ENCODE measurements around the gene VAV1. TPM values are rescaled to one million over a fixed set of nuclear protein-coding genes. Genes with fewer than 3 reads are reported as not detected.
A peak's percentile ranks its signal among the peaks of the same experiment; 100 is the strongest.

Gene VAV1
- total RNA-seq, 6 experiments from 2014 or later: not detected

- TF ChIP-seq, protein P1, sequence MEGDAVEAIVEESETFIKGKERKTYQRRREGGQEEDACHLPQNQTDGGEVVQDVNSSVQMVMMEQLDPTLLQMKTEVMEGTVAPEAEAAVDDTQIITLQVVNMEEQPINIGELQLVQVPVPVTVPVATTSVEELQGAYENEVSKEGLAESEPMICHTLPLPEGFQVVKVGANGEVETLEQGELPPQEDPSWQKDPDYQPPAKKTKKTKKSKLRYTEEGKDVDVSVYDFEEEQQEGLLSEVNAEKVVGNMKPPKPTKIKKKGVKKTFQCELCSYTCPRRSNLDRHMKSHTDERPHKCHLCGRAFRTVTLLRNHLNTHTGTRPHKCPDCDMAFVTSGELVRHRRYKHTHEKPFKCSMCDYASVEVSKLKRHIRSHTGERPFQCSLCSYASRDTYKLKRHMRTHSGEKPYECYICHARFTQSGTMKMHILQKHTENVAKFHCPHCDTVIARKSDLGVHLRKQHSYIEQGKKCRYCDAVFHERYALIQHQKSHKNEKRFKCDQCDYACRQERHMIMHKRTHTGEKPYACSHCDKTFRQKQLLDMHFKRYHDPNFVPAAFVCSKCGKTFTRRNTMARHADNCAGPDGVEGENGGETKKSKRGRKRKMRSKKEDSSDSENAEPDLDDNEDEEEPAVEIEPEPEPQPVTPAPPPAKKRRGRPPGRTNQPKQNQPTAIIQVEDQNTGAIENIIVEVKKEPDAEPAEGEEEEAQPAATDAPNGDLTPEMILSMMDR (IDR thresholded peaks at IDR 0.05): no peak
- Mint-ChIP-seq H3K36me3 (ENCODE audit: low read depth) (no peaks in the 10 kb centered on the region), H3K27ac (peak overlapping the region; percentile 16; the same call in 1 of the 2 replicates), H3K4me3 (peak overlapping the region; percentile 41; the same call in 1 of the 2 replicates), H3K4me1 (ENCODE audit: low read depth) (peaks cover 20% of the 10 kb centered on the region), H3K27me3 (ENCODE audit: insufficient read depth) (peaks cover 15% of the 10 kb centered on the region), H3K9me3 (no peaks in the 10 kb centered on the region; the same call in 1 of the 2 replicates)
- peak; percentile 46 for DNase-seq
Observed at GRCh38 chr19:6800991-6801484, 28.5 kb downstream of the VAV1 start.

GRCh38 chr19:6801485-6802086, 29.1 kb downstream of the VAV1 start:
- H3K9me3 Mint-ChIP-seq: no peaks in the 10 kb centered on the region; the same call in 1 of the 2 replicates
- H3K4me1 Mint-ChIP-seq (ENCODE audit: low read depth): peaks cover 20% of the 10 kb centered on the region
- no peak overlapping the region for H3K27ac Mint-ChIP-seq
- peak overlapping the region; percentile 61; the same call in 1 of the 2 replicates for H3K4me3 Mint-ChIP-seq
- TF ChIP-seq, protein P1 (IDR thresholded peaks at IDR 0.05): no peak
- DNase-seq: no peak
- H3K36me3 Mint-ChIP-seq (ENCODE audit: low read depth): no peaks in the 10 kb centered on the region; the same call in 1 of the 2 replicates
- H3K27me3 Mint-ChIP-seq (ENCODE audit: insufficient read depth): peaks cover 11% of the 10 kb centered on the region

- TF ChIP-seq, protein P1 (IDR thresholded peaks at IDR 0.05): no peak
- H3K36me3 Mint-ChIP-seq (ENCODE audit: low read depth): no peaks in the 10 kb centered on the region; the same call in 1 of the 2 replicates
- H3K27me3 Mint-ChIP-seq (ENCODE audit: insufficient read depth): peaks cover 10% of the 10 kb centered on the region
- peaks cover 20% of the 10 kb centered on the region for H3K4me1 Mint-ChIP-seq (ENCODE audit: low read depth)
- H3K27ac Mint-ChIP-seq: no peak overlapping the region
- H3K4me3 Mint-ChIP-seq: peak overlapping the region; percentile 50; the same call in 1 of the 2 replicates
- DNase-seq: no peak
- no peaks in the 10 kb centered on the region; the same call in 1 of the 2 replicates for H3K9me3 Mint-ChIP-seq
Observed at GRCh38 chr19:6802336-6803035, 30.0 kb downstream of the VAV1 start.

DNA sequence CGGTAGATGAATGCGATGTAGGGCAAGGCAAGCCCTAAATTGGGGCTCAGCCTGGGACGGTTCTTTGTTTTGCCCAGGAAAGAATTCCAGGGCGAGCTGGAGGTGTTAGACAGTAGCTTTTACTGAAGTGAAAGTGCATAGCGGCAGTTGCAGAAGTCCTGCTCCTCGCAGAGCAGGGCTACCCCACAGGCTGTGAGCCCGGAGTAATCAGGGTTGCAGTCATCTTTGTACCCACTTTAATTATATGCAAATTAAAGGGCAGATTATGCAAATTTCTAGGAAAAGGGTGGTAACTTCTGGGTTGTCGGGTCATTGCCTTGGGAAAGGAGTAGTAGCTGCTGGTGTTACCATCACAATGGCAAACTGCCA, 30.5 kb downstream of the VAV1 start:
- peaks cover 20% of the 10 kb centered on the region for H3K4me1 Mint-ChIP-seq (ENCODE audit: low read depth)
- H3K27me3 Mint-ChIP-seq (ENCODE audit: insufficient read depth): peaks cover 10% of the 10 kb centered on the region
- no peak overlapping the region for H3K4me3 Mint-ChIP-seq
- no peak for DNase-seq
- H3K36me3 Mint-ChIP-seq (ENCODE audit: low read depth): no peaks in the 10 kb centered on the region; the same call in 1 of the 2 replicates
- no peaks in the 10 kb centered on the region; the same call in 1 of the 2 replicates for H3K9me3 Mint-ChIP-seq
- TF ChIP-seq, protein P1 (IDR thresholded peaks at IDR 0.05): no peak
- no peak overlapping the region for H3K27ac Mint-ChIP-seq

DNA sequence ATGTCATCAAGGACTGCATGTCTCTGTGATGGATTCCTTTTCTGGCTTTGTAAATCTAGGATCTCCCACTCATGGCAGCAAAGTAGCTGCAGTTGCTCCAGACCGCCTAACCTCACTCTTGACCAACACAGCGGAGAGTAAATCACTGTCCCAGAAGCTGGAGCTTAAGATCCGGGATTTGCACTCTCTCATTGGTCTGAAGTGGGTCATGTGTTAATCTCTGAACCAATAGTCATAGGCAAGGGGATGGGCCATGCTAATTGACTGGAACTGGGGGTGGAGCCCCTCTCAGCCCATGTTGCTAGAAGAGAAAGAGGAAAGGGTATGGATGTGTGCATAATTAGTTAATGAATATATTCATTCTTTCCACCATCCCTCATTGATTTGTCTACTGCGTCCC, 34.0 kb downstream of the VAV1 start:
- Mint-ChIP-seq H3K4me1 (ENCODE audit: low read depth) (peaks cover 11% of the 10 kb centered on the region), H3K9me3 (no peaks in the 10 kb centered on the region; the same call in 1 of the 2 replicates), H3K27ac (no peak overlapping the region), H3K27me3 (ENCODE audit: insufficient read depth) (peaks cover 17% of the 10 kb centered on the region), H3K36me3 (ENCODE audit: low read depth) (no peaks in the 10 kb centered on the region; the same call in 1 of the 2 replicates), H3K4me3 (no peak overlapping the region)
- TF ChIP-seq, protein P1 (IDR thresholded peaks at IDR 0.05): no peak
- no peak for DNase-seq

All from HFFc6 (cell line).